T-helper 2 cell treated with Interferon-gamma antibody and Interleukin-4, amounts not matched to agents 5 μg/mL and 100 μg/mL, for 36 hours (primary cell): ENCODE results near the gene TRABD2B.

Source experiments
- DNase-seq: peaks from one replicate; pipeline ENCODE4 v3.0.0; 2021; ENCODE audit warnings: low spot score
- H3K27ac Mint-ChIP-seq: one replicate; pipeline ENCODE4 v1.8.0; 2021; ENCODE audit warnings: mild to moderate bottlenecking, mixed read lengths
- H3K27me3 Mint-ChIP-seq: one replicate; pipeline ENCODE4 v1.8.0; 2021; ENCODE audit warnings: low read depth, mixed read lengths
- H3K36me3 Mint-ChIP-seq: one replicate; pipeline ENCODE4 v1.8.0; 2021; ENCODE audit warnings: low read depth, mixed read lengths
- H3K4me1 Mint-ChIP-seq: one replicate; pipeline ENCODE4 v1.8.0; 2021; ENCODE audit warnings: low read depth, mixed read lengths
- H3K4me3 Mint-ChIP-seq: one replicate; pipeline ENCODE4 v1.8.0; 2022; ENCODE audit warnings: mild to moderate bottlenecking, moderate library complexity, mixed read lengths
- H3K9me3 Mint-ChIP-seq: one replicate; pipeline ENCODE4 v1.8.0; 2021; ENCODE audit warnings: mixed read lengths

Gene TRABD2B

GRCh38 chr1:48028218-48029069, 31.3 kb upstream of the TRABD2B start:
- no peaks in the 10 kb centered on the region for H3K36me3 Mint-ChIP-seq
- H3K27ac Mint-ChIP-seq = no peak overlapping the region
- no peak for DNase-seq
- no peak overlapping the region for H3K4me3 Mint-ChIP-seq
- peaks cover 4% of the 10 kb centered on the region for H3K27me3 Mint-ChIP-seq
- no peaks in the 10 kb centered on the region for H3K9me3 Mint-ChIP-seq
- H3K4me1 Mint-ChIP-seq = no peaks in the 10 kb centered on the region

- no peak for DNase-seq
- Mint-ChIP-seq H3K9me3 (no peaks in the 10 kb centered on the region), H3K27ac (no peak overlapping the region), H3K27me3 (peaks cover 4% of the 10 kb centered on the region), H3K4me1 (no peaks in the 10 kb centered on the region), H3K4me3 (no peak overlapping the region), H3K36me3 (no peaks in the 10 kb centered on the region)
These were observed 30.3 kb upstream of the TRABD2B start for GRCh38 chr1:48027533-48027835.

GRCh38 chr1:48026701-48027532, 29.7 kb upstream of the TRABD2B start:
- Mint-ChIP-seq H3K36me3 (no peaks in the 10 kb centered on the region), H3K9me3 (no peaks in the 10 kb centered on the region), H3K4me1 (no peaks in the 10 kb centered on the region), H3K27ac (no peak overlapping the region), H3K27me3 (peaks cover 4% of the 10 kb centered on the region), H3K4me3 (no peak overlapping the region)
- no peak for DNase-seq

GRCh38 chr1:48026275-48026674, 29.1 kb upstream of the TRABD2B start:
- DNase-seq = no peak
- no peaks in the 10 kb centered on the region for H3K4me1 Mint-ChIP-seq

GRCh38 chr1:48025076-48025475, 27.9 kb upstream of the TRABD2B start:
- peaks cover 4% of the 10 kb centered on the region for H3K27me3 Mint-ChIP-seq
- H3K9me3 Mint-ChIP-seq = no peaks in the 10 kb centered on the region
- no peaks in the 10 kb centered on the region for H3K36me3 Mint-ChIP-seq
- no peak overlapping the region for H3K4me3 Mint-ChIP-seq
- DNase-seq = no peak
- H3K27ac Mint-ChIP-seq = no peak overlapping the region
- no peaks in the 10 kb centered on the region for H3K4me1 Mint-ChIP-seq

More at GRCh38 chr1:48026275-48026674, 29.1 kb upstream of the TRABD2B start:
- Mint-ChIP-seq H3K27me3 (peaks cover 4% of the 10 kb centered on the region), H3K9me3 (no peaks in the 10 kb centered on the region), H3K27ac (no peak overlapping the region), H3K36me3 (no peaks in the 10 kb centered on the region), H3K4me3 (no peak overlapping the region)

GRCh38 chr1:48023488-48023887, 26.3 kb upstream of the TRABD2B start:
- Mint-ChIP-seq H3K4me1 (no peaks in the 10 kb centered on the region), H3K9me3 (no peaks in the 10 kb centered on the region), H3K4me3 (no peak overlapping the region), H3K36me3 (no peaks in the 10 kb centered on the region), H3K27me3 (peaks cover 4% of the 10 kb centered on the region), H3K27ac (no peak overlapping the region)
- DNase-seq = no peak

- Mint-ChIP-seq H3K9me3 (no peaks in the 10 kb centered on the region), H3K27me3 (peaks cover 4% of the 10 kb centered on the region), H3K4me1 (no peaks in the 10 kb centered on the region), H3K4me3 (no peak overlapping the region), H3K27ac (no peak overlapping the region), H3K36me3 (no peaks in the 10 kb centered on the region)
- DNase-seq = no peak
These were observed 25.1 kb upstream of the TRABD2B start for GRCh38 chr1:48022306-48022705.

GRCh38 chr1:48021792-48022191, 24.6 kb upstream of the TRABD2B start:
- Mint-ChIP-seq H3K36me3 (no peaks in the 10 kb centered on the region), H3K4me1 (no peaks in the 10 kb centered on the region), H3K27ac (no peak overlapping the region), H3K4me3 (no peak overlapping the region), H3K9me3 (no peaks in the 10 kb centered on the region), H3K27me3 (peaks cover 4% of the 10 kb centered on the region)
- no peak for DNase-seq

GRCh38 chr1:48019714-48020315, 22.6 kb upstream of the TRABD2B start:
- DNase-seq = no peak
- Mint-ChIP-seq H3K27ac (no peak overlapping the region), H3K4me3 (no peak overlapping the region), H3K9me3 (no peaks in the 10 kb centered on the region), H3K27me3 (peaks cover 11% of the 10 kb centered on the region), H3K4me1 (no peaks in the 10 kb centered on the region), H3K36me3 (no peaks in the 10 kb centered on the region)

GRCh38 chr1:48018799-48019198, 21.6 kb upstream of the TRABD2B start:
- no peaks in the 10 kb centered on the region for H3K4me1 Mint-ChIP-seq
- no peak overlapping the region for H3K27ac Mint-ChIP-seq
- H3K4me3 Mint-ChIP-seq = no peak overlapping the region
- DNase-seq = no peak
- no peaks in the 10 kb centered on the region for H3K9me3 Mint-ChIP-seq
- no peaks in the 10 kb centered on the region for H3K36me3 Mint-ChIP-seq
- peaks cover 7% of the 10 kb centered on the region for H3K27me3 Mint-ChIP-seq

- Mint-ChIP-seq H3K4me3 (no peak overlapping the region), H3K9me3 (no peaks in the 10 kb centered on the region), H3K36me3 (no peaks in the 10 kb centered on the region), H3K27me3 (peaks cover 11% of the 10 kb centered on the region), H3K27ac (no peak overlapping the region), H3K4me1 (no peaks in the 10 kb centered on the region)
- no peak for DNase-seq
These were observed 20.5 kb upstream of the TRABD2B start for GRCh38 chr1:48017716-48018115.

GRCh38 chr1:48016515-48016914, 19.3 kb upstream of the TRABD2B start:
- no peaks in the 10 kb centered on the region for H3K9me3 Mint-ChIP-seq
- no peaks in the 10 kb centered on the region for H3K4me1 Mint-ChIP-seq
- no peak overlapping the region for H3K4me3 Mint-ChIP-seq
- H3K36me3 Mint-ChIP-seq = no peaks in the 10 kb centered on the region
- no peak for DNase-seq
- no peak overlapping the region for H3K27ac Mint-ChIP-seq
- H3K27me3 Mint-ChIP-seq = peaks cover 11% of the 10 kb centered on the region

GRCh38 chr1:48013270-48013669, 16.1 kb upstream of the TRABD2B start:
- H3K4me3 Mint-ChIP-seq = no peak overlapping the region

GRCh38 chr1:48007047-48007446, 9.9 kb upstream of the TRABD2B start:
- Mint-ChIP-seq H3K4me1 (no peaks in the 10 kb centered on the region), H3K36me3 (no peaks in the 10 kb centered on the region), H3K4me3 (no peak overlapping the region), H3K27me3 (peaks cover 5% of the 10 kb centered on the region), H3K27ac (no peak overlapping the region), H3K9me3 (no peaks in the 10 kb centered on the region)
- no peak for DNase-seq

More at GRCh38 chr1:48013270-48013669, 16.1 kb upstream of the TRABD2B start:
- H3K36me3 Mint-ChIP-seq = no peaks in the 10 kb centered on the region
- no peaks in the 10 kb centered on the region for H3K9me3 Mint-ChIP-seq
- peaks cover 16% of the 10 kb centered on the region for H3K27me3 Mint-ChIP-seq
- DNase-seq = no peak
- no peak overlapping the region for H3K27ac Mint-ChIP-seq
- H3K4me1 Mint-ChIP-seq = no peaks in the 10 kb centered on the region
